Globus pallidus (tissue), 1 donor: Measurements from ENCODE around the gene LPP.
"Not testable (repeated sequence)": the region's sequence is repeated elsewhere in the genome, so short reads cannot be mapped to it uniquely, and the experiment has no call there.

Experiments
- DNase-seq: peaks from one replicate; pipeline ENCODE4 v3.0.0-alpha.2; 2015; ENCODE audit warnings: low spot score

The LPP gene

DNA sequence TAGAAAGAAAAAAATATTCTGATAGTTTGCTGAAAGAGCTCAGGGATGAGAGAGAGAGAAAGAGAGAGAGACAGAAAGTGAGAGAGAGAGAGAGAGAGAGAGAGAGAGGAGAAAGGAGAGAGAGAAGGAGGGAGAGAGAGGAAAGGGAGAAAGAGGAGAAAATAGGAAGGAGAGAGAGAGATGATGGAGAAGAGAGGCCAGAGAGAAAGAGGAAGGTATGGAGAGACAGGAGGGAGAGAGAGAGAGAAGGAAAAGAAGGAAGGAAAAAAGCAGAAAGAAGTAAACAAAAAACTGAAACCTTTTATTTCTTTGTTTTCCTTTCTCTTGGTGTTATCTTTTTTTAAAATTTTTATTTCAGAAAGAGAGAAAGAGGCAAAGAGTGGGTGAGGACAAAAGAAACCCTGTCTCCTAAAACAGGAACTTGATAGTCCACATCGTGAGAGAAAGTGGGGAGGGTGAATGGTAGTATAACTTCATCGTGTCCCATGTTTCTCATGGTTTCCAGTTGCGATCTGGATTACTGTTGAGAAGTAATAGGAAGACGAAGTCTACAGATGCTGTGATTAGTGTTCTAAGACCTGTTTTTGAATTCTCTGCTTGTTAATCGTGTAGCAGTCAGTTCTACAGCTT, 279.7 kb downstream of the LPP start:
- DNase-seq, result no peak

DNA sequence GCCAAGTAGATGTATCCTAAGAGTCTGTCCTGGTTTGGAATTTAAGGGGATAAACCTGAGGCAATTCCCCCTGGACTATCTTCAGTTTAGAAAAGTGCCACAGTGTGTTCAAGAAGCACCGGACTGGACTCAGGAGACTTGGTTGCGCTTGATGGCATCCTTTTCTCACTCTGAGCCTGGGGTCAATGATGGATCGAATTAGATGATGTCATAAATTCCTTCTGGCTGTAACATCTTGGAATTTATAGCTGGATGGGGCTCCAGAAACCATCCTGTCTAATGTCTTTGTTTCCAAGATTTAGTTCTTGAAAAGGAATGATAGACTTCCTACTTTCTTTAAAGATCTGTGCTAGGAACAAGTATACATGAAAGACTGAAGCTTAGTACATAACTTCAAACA, 280.6 kb downstream of the LPP start:
- DNase-seq, result no peak

DNA sequence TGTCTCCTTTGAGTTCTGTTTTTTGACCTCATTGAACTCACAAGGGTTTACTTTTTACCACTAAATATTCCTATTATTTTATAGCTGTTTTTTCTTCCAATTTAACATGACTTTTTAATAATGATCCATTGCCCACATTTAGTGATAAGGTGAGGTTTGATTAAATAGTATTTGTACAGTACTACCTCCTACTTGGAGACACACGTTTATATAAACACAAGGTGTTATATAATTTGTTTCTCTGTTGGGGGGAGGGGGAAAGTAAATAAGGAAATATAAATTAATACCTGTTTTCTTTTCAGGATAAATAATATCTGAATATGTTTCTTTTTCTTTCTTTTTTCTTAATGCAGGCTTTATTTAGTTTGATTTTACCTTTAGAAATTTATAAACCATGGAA, 281.3 kb downstream of the LPP start:
- no peak for DNase-seq

DNA sequence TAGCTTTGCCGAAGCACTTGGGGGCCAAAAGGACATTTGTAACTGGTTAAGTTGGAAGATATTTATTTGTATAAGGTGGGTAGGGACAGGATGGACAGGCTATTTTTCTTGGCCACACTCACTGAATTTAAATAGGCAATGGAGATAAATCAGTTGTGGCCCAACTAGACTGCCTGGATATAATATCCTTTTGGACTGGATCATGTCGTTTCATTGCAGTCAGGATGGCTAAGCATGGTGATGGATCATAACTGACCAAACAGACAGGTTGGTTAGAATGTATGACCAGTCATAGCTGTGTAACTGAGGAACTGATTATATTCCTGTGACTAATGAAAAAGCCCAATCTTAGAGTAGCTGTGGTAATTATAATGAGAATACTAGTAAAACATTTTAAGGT, 284.0 kb downstream of the LPP start:
- DNase-seq, result no peak

DNA sequence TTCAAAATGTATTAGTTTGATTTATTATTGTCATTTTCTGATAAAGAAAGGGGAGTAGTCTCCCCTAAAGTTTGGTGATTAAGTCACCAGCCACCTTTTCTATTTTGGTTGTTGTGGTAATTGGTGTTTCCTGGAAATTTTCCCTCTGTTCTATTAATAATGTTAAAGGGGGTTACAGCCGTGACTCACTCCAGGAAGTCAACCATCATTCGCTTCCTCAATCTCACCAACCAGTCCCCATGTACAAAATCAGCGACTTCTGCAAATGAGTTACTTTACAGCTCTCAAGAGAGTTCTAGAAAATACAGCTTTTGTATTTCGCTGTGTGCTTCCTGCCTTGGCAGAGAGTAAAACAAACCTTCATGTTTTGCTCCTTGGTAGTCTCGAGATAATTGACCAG, 285.1 kb downstream of the LPP start:
- peak; percentile 50 for DNase-seq

DNA sequence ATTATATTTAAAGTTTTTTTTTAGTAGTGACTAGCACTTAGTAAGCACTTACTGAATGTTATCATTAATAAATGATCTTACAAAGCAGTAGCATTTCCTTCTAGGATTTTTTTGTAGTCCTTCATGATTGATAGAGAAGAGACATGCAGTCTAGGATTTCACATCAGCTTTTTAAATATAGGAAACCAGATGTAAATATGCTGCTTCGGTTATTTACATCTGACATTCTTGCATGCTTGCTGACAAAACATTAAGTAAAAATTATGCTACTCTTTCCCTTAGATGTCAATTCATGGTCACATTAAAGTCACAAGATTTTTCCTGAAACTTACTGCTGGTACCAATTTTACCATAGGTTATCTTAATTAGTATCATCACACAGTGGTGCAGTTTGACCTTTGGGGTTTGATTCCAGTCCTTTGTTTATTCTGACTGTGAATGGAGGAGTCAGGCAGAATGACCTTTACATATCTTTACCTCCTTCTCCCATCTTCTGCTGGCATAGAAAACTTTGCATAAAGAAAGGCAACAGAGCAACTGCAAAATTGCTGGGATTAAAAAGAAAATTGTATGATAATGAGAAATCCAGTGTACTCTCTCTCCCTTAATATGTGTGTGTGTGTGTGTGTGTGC, 286.5 kb downstream of the LPP start:
- no peak for DNase-seq

DNA sequence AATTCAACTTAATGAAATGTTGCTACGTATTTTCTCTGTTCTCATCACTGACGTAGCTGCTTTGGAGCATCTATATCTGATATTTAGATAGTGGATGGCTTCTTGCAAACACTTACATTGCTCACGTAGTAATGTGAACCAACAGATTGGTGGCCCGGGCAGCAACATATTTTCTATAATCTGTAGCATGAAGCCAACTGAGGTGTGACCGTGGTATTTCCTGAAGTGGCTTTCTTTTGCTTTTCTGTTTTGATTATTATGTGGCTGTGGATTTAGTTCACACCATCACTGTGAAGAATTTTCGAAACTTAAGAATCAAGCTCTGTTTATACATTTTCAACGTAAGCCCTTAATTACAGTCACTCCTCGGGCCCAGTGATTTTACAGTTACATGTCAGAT, 288.5 kb downstream of the LPP start:
- no peak for DNase-seq

DNA sequence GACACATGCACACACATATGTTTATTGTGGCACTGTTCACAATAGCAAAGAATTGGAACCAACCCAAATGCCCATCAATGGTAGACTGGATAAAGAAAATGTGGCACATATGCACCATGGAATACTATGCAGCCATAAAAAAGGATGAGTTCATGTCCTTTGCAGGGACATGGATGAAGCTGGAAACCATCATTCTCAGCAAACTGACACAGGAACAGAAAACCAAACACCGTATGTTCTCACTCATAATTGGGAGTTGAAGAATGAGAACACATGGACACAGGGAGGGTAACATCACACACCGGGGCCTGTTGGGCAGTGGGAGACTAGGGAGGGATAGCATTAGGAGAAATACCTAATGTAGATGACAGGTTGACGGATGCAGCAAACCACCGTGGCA, 291.2 kb downstream of the LPP start:
- not testable (repeated sequence) for DNase-seq

DNA sequence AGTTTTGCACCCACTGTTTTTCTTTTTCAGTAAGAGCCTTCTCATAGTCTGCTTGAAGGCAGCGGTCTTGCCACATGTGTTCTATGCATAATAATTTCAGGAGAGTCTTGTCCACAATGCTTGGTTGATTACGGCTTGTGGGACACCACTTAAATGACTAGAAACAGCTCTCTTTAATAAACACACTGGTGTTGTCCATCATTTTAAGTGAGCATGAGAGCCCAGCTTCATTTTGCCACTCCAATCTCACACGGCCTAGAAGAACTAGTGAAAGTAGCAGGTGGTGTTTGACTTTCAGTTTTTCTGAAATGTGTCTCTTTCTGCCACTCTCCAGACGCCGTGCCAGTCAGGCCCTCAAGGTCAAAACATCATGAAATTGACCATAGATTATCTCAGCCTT, 292.1 kb downstream of the LPP start:
- DNase-seq, result no peak

DNA sequence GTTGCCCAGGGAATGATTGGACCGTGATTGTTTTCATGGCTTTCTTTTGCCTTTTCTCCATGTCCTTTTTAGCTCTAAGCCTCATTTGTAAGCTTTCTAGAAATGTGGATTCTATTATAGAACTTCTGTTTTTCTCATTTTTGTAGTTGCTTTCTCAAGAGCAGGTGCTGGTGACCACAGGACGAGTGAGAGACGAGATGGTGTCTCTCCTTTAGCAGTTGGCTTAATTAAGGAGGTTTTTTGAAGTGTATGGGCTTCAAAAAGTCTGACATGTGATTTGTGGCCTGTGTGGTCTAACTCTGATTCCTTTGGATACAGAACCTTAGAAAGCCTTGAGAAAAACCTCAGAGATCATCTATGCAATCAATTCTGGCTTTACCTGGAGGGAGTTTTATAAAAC, 292.8 kb downstream of the LPP start:
- no peak for DNase-seq

DNA sequence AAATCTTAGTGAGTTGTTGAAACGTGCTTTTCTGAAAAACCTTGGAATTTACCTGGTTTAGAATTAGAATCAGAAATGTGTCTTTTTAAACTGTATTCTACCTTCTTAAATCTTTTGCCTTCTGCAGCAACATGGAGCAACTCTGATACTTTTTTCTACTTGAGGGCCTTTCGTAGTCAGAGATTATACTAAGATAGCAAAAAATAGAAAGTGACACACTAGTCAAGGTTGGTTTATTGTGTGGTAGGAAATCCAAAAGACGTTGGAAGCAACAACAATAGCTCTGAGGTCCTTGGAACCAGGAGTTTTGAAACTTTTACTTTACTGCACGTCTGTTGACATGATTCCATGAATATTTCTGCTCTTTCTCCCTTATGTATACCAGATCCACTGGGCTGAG, 294.9 kb downstream of the LPP start:
- no peak for DNase-seq

DNA sequence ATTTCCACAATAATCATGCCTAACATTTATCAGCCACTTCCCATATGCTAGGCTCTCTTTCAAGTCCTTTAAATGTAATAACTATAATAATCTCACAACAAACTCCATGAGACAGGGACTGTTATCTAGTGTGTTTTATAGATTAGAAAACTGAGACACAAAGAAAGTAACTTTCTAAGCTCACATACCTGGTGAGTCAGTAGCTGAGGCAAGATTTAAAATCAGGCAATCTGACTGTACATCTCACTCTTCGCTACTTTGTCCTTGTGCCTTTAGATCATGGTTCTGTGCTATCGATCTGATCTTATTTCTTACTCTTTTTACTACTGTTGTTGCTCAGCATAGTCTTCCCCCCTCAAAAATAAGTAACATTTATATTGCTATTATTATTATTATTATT, 295.5 kb downstream of the LPP start:
- DNase-seq, result no peak

DNA sequence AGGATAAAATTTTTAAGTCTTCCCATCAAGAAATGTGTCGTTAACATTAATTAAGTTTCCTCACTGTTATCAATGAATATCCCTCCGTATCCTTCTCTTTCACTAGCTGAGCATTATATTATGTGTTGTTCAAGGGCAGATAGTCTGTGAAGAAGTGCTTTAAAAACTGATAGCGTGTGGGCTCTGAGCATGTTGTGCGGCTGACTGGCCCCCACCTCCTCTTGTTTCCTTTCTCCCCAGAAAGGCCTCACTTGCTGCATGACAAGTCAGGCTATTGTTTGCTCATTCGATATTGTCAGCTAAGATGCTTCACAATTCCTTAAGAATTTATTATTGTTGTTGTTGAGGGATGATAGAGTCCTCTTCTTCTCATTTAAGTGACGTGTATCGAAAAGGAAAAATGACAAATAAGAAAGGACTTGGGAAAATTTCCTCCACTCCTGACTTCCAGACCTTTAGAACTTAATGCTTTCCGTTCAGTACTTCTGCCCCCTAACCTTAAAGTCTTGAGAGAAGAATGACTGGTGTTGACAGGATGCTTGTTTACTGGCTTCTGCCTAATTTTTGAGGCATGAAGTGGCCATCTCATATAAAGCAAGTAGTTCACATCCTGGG, 298.3 kb downstream of the LPP start:
- DNase-seq, result peak; percentile 46

DNA sequence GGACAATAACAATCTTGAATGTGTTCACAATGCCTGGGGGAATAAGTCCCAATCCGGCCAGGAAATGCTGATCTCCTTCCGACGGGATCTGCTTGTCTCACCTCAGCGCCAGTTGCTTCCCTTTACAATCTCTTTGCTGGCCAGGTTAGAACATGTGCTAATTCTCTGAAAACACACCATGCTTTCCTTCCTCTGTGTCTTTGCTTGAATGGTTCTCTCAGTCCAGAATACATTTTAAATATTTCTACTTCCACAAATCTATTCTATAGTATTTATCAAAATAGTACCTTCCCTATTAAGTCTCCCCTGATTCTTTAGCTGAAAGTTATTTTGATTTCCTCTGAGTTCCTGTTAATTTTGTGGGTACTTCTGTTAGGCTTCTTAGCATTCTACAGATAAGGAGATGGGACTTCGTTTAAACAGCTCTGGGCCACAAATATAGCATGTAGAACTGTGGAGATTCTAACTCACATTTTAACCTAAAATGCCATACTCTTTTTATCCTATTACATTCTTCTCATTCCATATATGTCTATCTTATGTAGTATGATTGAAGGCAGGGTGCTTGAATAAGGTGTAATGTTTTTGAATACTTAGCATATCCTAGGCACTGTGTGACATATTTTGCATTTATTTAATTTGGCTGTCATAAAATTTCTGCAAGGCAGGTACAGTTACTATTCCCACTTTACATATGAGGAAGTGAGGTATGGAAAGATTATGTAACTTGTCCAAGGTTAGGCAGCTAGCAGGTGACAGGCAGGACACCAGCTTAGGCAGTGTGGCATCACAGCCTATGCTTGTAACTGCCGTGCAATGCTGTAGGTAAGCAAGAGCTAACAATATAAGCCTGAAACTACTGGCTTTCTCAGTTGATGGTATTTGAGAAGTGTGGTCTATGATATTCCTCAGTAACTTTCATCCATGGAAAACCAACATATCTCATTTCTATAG, 299.8 kb downstream of the LPP start:
- DNase-seq, result no peak

DNA sequence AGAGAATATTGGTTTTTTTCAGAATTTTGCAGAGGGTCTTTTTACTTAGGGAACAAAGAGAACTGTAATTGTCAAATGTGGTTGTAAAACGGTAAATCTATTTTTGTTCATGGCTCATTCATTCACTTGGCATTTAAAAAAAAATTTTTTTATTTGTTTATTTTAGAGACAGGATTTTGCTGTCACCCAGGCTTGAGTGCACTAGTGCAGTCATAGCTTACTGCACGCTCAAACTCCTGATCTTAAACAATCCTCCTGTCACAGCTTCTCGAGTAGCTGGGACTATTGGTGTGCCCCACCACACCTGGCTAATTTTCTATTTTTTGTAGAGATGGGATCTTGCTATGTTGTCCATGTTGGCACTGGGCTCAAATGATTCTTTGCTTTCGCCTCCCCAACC, 301.8 kb downstream of the LPP start:
- no peak for DNase-seq

DNA sequence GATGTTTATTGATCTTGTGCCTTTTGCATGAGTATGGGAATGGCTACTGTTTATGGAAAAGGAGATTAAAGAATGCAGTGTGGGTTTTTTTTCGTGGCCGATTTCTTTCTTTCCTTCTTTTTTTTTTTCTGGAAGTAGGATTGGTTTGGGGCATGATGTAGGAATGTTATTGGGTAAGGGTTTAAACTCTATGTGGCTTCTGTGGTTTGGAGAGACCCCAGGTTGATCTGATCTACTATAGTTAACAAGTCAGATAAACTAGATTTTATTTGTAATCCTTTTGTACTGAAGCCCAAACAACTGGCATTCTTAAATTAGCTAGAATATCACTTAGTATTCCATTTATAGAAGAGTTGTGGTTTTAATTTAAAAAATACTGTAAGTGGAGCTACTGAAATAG, 304.8 kb downstream of the LPP start:
- DNase-seq, result no peak

DNA sequence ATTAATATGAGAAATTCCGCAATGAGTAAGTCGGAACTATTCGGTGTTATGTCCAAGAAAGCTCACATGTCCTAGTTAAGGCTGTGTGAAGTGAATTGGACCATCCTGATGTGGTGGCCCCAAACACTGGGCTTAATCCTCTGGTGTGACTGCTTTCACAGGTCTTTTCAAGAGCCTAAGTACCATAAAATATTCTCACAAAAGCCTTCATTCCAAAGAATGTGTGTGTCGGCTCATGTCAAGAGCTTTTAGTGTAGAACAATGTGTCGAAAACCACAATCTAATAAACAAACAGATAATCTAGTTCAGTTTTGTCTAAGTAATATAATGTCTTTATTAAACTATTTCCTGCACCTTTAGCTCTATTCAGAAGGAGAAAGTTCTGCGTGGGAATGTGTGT, 311.4 kb downstream of the LPP start:
- DNase-seq, result no peak

DNA sequence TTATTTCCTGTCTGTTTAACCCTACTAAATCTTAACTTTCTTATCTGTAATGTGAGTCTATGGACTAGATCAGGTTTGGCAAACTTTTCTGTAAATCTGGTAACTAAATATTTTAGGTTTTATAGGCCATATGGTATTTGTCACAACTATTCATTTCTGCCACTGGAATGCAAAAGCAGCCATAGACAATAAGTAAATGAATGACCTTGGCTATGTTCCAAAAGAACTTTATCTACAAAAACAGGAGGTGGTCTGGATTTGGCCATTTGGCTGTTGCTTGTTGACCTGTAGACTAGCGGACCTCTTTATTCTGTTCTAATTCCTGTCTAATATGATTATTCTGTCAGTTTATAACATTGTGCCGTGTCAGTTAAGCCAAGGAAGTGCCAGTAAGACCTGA, 314.2 kb downstream of the LPP start:
- no peak for DNase-seq

DNA sequence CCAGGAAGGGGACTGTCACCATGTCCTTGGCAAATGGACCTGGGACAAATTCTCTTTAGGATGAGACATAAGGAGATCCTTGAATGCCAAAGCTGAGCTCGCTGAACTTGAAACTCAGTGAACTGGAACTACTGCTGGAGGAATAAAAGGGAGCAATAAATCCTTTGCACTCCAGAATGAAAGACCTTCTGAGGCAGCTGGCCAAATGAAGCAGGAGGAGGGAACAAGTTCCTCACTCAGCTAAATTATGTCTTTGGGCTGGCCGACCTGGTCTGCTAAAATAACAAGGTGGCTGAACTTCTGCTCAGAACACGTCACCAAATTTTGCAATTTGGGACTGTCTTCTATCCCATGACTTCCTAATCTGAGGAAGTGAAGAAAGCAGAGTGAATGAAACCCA, 314.7 kb downstream of the LPP start:
- DNase-seq, result peak; percentile 52

DNA sequence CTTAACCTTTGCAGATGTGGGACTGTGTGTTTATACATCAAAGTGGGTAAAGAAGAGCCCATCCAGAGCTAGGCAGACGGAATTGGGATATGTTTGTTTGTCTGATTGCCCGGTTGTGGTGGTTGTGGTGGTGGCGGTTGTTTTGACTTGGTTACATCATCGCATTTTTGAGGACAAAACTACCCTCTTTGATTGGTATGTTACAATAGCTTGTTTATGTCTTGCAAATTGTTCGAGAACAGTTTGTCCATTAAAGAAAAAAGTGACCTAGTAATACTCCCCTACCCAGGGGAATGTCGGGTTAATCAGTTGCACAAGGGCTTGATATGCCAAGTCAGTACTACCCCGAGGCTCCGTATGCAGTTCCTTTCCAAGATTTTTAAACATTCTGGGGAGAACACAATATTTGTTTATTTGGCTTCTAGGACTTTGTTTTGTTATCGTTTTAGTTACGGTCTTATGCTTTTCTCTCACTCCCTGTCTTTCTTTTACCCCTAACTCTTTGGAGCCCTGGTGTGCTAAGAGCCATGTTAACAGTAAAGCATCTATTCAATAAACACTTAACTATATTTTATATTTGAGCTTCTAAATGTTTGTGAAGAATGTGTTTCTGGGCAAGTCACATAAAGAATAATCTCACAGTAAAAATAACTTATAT, 315.4 kb downstream of the LPP start:
- DNase-seq, result peak; percentile 47

DNA sequence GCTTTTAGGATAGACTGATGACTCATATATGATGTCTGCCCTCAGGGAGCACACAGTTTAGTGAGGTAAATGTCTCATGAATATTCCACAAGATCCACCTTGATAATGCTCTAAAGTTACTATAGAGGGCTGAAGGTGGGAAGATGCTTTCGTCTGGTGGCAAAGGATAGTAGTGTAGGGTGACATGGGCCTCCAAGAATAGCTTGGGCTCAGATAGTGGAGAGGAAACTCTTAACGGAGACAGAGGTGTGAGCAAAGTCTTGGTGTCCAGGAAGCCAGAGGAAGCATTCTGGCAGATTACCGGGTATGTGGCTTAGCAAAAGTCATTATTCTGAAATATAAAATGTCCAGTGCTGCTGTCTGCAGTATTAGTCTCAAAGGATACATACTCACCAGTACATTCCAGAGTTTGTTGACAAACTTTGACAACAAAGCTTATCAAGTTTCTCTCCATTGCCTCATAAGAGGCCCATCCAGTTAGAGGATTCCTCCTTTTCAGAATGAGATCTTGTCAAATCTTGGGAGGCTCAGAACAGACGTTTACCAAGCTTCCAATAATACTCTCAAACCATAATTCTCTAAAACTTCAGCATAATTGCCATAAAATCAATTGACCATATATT, 316.7 kb downstream of the LPP start:
- DNase-seq, result no peak

DNA sequence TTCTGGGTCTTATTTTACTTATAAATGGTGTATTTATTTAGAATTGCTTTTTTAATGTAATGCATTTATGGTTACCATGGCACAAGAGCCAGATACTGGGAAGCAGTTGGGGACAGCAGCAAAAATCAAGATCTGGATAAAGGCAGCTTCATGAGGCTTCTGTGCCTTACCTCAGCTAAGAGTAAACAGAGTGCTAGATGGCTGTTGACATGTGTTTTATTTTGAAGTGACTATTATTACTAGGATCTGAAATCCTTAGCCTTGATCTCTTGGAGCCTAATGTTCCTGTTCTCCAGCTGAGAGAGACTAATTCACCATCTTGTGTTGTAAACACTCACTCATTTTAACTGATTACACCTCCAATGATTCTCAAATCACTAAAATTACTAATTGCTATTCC, 317.8 kb downstream of the LPP start:
- DNase-seq, result no peak
